ENCODE results near the gene BBS7.

DNA sequence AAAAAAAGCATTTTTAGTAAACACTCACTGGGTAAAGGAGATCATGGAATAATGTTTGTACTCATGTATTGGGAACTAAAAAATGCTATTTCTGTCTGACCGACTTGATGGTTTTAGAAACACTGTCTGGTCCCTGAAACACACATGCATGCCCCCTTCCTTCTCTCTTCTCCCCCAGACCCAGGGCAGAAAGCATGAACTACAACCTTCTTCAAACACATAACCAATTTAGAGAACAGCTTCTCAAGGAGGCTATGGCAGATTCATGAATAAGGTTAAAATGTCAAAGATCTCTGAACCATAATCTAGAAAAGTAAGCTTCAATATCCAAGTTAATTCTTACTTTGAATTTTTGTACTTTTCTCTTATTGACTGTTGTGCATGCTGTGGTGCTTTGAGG, 52.6 kb downstream of the BBS7 start:
- TF ChIP-seq POLR2A (IDR thresholded peaks at IDR 0.05; ENCODE audit: low read depth, low read length): no peak
- no peak for TF ChIP-seq TAF1 (IDR thresholded peaks at IDR 0.05; ENCODE audit: borderline replicate concordance, low read depth, low read length)
